ENCODE results near the gene SYT17.

Gene SYT17

GRCh38 chr16:19167710-19168370 is at the start of gene SYT17:
Gene SYT17, plus strand, starts transcription at chr16:19168240. Its CDS starts 407 bp downstream, at chr16:19168647.
- no peak for DNase-seq (ENCODE audit: low spot score)

- peak; percentile 53 for DNase-seq (ENCODE audit: low spot score)
Measured at GRCh38 chr16:19118938-19119431, 49.1 kb upstream of the SYT17 start.

GRCh38 chr16:19119564-19119963 is 48.5 kb upstream of the SYT17 start:
- no peak for DNase-seq (ENCODE audit: low spot score)

GRCh38 chr16:19123535-19124178 is 44.4 kb upstream of the SYT17 start:
- no peak for DNase-seq (ENCODE audit: low spot score)

GRCh38 chr16:19126300-19126699 is 41.7 kb upstream of the SYT17 start:
- no peak for DNase-seq (ENCODE audit: low spot score)

GRCh38 chr16:19127205-19127604 is 40.8 kb upstream of the SYT17 start:
- DNase-seq (ENCODE audit: low spot score) = no peak

- no peak for DNase-seq (ENCODE audit: low spot score)
Measured at GRCh38 chr16:19127674-19128131, 40.3 kb upstream of the SYT17 start.

- DNase-seq (ENCODE audit: low spot score) = no peak
Measured at GRCh38 chr16:19128454-19129200, 39.4 kb upstream of the SYT17 start.

- no peak for DNase-seq (ENCODE audit: low spot score)
Measured at GRCh38 chr16:19130385-19130784, 37.7 kb upstream of the SYT17 start.

- no peak for DNase-seq (ENCODE audit: low spot score)
Measured at GRCh38 chr16:19130852-19131824, 36.9 kb upstream of the SYT17 start.

GRCh38 chr16:19131825-19132218 is 36.2 kb upstream of the SYT17 start:
- no peak for DNase-seq (ENCODE audit: low spot score)

GRCh38 chr16:19132255-19132654 is 35.8 kb upstream of the SYT17 start:
- no peak for DNase-seq (ENCODE audit: low spot score)

GRCh38 chr16:19132898-19133297 is 35.1 kb upstream of the SYT17 start:
- no peak for DNase-seq (ENCODE audit: low spot score)

- no peak for DNase-seq (ENCODE audit: low spot score)
Measured at GRCh38 chr16:19133600-19133999, 34.4 kb upstream of the SYT17 start.

- DNase-seq (ENCODE audit: low spot score) = no peak
Measured at GRCh38 chr16:19135201-19135842, 32.7 kb upstream of the SYT17 start.

- no peak for DNase-seq (ENCODE audit: low spot score)
Measured at GRCh38 chr16:19135896-19136438, 32.1 kb upstream of the SYT17 start.

GRCh38 chr16:19136549-19137196 is 31.4 kb upstream of the SYT17 start:
- DNase-seq (ENCODE audit: low spot score) = no peak

- DNase-seq (ENCODE audit: low spot score) = no peak
Measured at GRCh38 chr16:19137201-19138128, 30.6 kb upstream of the SYT17 start.

- DNase-seq (ENCODE audit: low spot score) = no peak
Measured at GRCh38 chr16:19138601-19139000, 29.4 kb upstream of the SYT17 start.
